Endodermal cell (in vitro differentiated cells): ENCODE measurements around the gene C15orf40. TPM values are rescaled to one million over a fixed set of nuclear protein-coding genes. Genes with fewer than 3 reads are reported as not detected.

ENCODE experiments used
- DNase-seq: peaks from one replicate; pipeline ENCODE4 v3.0.0-alpha.2; 2017
- H3K27ac ChIP-seq: 2 replicates; pipeline ENCODE4 v1.5.1; 2013; ENCODE audit warnings: mild to moderate bottlenecking, low read depth, low read length, moderate library complexity
- H3K27me3 ChIP-seq: 2 replicates; pipeline ENCODE4 v1.6.1; 2013; ENCODE audit warnings: mild to moderate bottlenecking, low read length, moderate library complexity; ENCODE audit not compliant: insufficient read depth, control insufficient read depth, poor library complexity, severe bottlenecking
- H3K36me3 ChIP-seq: 2 replicates; pipeline ENCODE4 v1.7.0; 2013; ENCODE audit warnings: mild to moderate bottlenecking, low read length, moderate library complexity; ENCODE audit not compliant: control insufficient read depth, insufficient read depth
- H3K4me1 ChIP-seq: one replicate; pipeline ENCODE4 v1.7.0; 2013; ENCODE audit warnings: low read length; ENCODE audit not compliant: control insufficient read depth, insufficient read depth
- H3K4me3 ChIP-seq: 2 replicates; pipeline ENCODE4 v1.5.1; 2013; ENCODE audit warnings: mild to moderate bottlenecking, low read length, moderate library complexity
- H3K9ac ChIP-seq: 2 replicates; pipeline ENCODE4 v1.6.1; 2013; ENCODE audit warnings: mild to moderate bottlenecking, low read length, moderate library complexity; ENCODE audit not compliant: poor library complexity, severe bottlenecking; ENCODE audit errors: extremely low read depth
- H3K9me3 ChIP-seq: 2 replicates; pipeline ENCODE4 v1.6.1; 2013; ENCODE audit warnings: mild to moderate bottlenecking, low read length, moderate library complexity; ENCODE audit not compliant: control insufficient read depth
- H3K27ac Mint-ChIP-seq: 2 replicates; pipeline ENCODE4 v1.8.0; 2020; ENCODE audit warnings: mixed read lengths
- H3K27me3 Mint-ChIP-seq: 2 replicates; pipeline ENCODE4 v1.8.0; 2021; ENCODE audit warnings: mild to moderate bottlenecking, mixed read lengths; ENCODE audit not compliant: insufficient read depth
- H3K36me3 Mint-ChIP-seq: 2 replicates; pipeline ENCODE4 v1.8.0; 2020; ENCODE audit warnings: low read depth, mixed read lengths
- H3K4me1 Mint-ChIP-seq: 2 replicates; pipeline ENCODE4 v1.8.0; 2020; ENCODE audit warnings: mixed read lengths
- H3K4me3 Mint-ChIP-seq: 2 replicates; pipeline ENCODE4 v1.8.0; 2020; ENCODE audit warnings: mild to moderate bottlenecking, moderate library complexity, mixed read lengths
- H3K9me3 Mint-ChIP-seq: 2 replicates; pipeline ENCODE4 v1.8.0; 2020; ENCODE audit warnings: mild to moderate bottlenecking, mixed read lengths
- whole genome bisulfite sequencing, 2 experiments: methylation state at CpG; one replicate each; pipeline versions ENCODE4 v1.1.5 to v1.1.7; 2013; ENCODE audit warnings: missing lambda C conversion rate in 2 of 2, mixed read lengths in 1 of 2; ENCODE audit not compliant: insufficient coverage in 1 of 2, insufficient read length in 1 of 2; 5-methylcytosine and 5-hydroxymethylcytosine counted together
- total RNA-seq, 2 donors: library from RNA; stranded (reverse); fragmentation: NEBNext Ultra II Directional in 1 of 2; extraction: Animal tissue kit (Norgen Biotek cat#: 25700) in 1 of 2; gene quantifications; 2 replicates in 1 of 2; 3 replicates in 1 of 2; pipeline ENCODE4 v1.2.1, GENCODE V29; 2021
- TF ChIP-seq, protein P1 (sequence below): fragments of 200-600 bp; sonication (generic); conservative IDR thresholded peaks from 2 replicates; pipeline ENCODE4 v1.5.0; 2021; ENCODE audit warnings: antibody characterized with exemption, mild to moderate bottlenecking

C15orf40 gene
- total RNA-seq, 2 donors from 2014 or later: 15.5 to 17.7 TPM

DNA sequence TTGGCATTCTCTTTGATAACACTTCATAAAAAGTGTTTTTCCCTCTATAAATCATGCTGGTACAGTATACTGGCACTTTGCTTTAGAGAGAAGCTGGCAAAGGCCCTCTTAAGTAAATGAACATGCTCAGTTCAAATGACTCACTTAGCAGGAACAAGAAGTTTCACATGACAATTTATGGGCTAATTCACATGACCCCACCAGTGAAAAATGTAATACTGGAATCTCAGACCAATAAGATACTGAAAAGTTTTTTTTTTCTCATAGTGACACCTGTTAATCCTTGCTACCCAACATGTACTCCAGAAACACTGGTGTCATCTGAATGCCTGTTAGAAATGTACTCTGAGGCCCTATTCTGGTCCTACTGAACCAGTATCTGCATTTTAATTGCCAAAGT is 41.7 kb upstream of the C15orf40 start:
- peaks cover 9% of the 10 kb centered on the region for H3K4me1 Mint-ChIP-seq
- no peaks in the 10 kb centered on the region for H3K27me3 Mint-ChIP-seq
- peaks cover 59% of the 10 kb centered on the region for H3K36me3 Mint-ChIP-seq
- H3K9me3 ChIP-seq: no peaks in the 10 kb centered on the region
- no peaks in the 10 kb centered on the region for H3K27me3 ChIP-seq
- peaks cover 5% of the 10 kb centered on the region for H3K4me1 ChIP-seq
- H3K4me3 Mint-ChIP-seq: no peak overlapping the region
- no peaks in the 10 kb centered on the region for H3K9me3 Mint-ChIP-seq
- H3K36me3 ChIP-seq: peaks cover 78% of the 10 kb centered on the region
- H3K4me3 ChIP-seq: no peak overlapping the region
- TF ChIP-seq, protein P1, sequence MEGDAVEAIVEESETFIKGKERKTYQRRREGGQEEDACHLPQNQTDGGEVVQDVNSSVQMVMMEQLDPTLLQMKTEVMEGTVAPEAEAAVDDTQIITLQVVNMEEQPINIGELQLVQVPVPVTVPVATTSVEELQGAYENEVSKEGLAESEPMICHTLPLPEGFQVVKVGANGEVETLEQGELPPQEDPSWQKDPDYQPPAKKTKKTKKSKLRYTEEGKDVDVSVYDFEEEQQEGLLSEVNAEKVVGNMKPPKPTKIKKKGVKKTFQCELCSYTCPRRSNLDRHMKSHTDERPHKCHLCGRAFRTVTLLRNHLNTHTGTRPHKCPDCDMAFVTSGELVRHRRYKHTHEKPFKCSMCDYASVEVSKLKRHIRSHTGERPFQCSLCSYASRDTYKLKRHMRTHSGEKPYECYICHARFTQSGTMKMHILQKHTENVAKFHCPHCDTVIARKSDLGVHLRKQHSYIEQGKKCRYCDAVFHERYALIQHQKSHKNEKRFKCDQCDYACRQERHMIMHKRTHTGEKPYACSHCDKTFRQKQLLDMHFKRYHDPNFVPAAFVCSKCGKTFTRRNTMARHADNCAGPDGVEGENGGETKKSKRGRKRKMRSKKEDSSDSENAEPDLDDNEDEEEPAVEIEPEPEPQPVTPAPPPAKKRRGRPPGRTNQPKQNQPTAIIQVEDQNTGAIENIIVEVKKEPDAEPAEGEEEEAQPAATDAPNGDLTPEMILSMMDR: no peak
- no peak overlapping the region for H3K27ac Mint-ChIP-seq
- no peak for DNase-seq
- H3K9ac ChIP-seq: no peak overlapping the region
- no peak overlapping the region for H3K27ac ChIP-seq

DNA sequence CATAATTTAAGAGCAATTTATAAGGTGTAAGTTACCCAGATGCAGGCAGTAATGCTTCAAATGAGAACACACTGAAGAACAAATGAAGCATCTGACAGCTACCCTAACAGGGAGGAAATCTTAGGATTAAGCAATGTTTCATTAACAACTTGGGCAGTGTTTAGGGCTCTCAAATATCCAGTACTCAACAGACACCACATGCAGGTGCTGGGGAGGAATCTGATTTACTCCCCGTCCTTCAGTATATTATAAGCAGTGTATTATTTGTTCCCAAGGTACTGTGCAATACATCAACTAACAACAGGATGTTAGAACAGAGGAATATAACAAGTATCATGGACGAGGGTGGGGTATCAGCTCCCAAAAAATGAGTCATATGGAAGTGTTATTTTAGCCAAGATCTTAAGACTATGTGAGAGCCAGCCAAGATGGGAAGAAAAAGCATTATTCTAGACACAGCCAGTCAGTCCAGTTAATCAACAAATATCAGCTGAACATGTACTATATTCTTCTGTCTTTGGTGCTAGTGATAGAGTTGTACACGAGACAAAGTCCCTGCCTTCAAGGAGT is 35.2 kb upstream of the C15orf40 start:
- no peaks in the 10 kb centered on the region for H3K4me1 ChIP-seq
- TF ChIP-seq, protein P1: no peak
- no peak overlapping the region for H3K4me3 Mint-ChIP-seq
- H3K4me3 ChIP-seq: no peak overlapping the region
- no peaks in the 10 kb centered on the region for H3K4me1 Mint-ChIP-seq
- no peaks in the 10 kb centered on the region for H3K27me3 ChIP-seq
- no peak overlapping the region for H3K27ac ChIP-seq
- H3K36me3 Mint-ChIP-seq: peaks cover 67% of the 10 kb centered on the region
- H3K9me3 Mint-ChIP-seq: no peaks in the 10 kb centered on the region
- peaks cover 83% of the 10 kb centered on the region for H3K36me3 ChIP-seq
- H3K27ac Mint-ChIP-seq: no peak overlapping the region
- no peaks in the 10 kb centered on the region for H3K27me3 Mint-ChIP-seq
- no peak overlapping the region for H3K9ac ChIP-seq
- no peaks in the 10 kb centered on the region for H3K9me3 ChIP-seq
- no peak for DNase-seq
- WGBS, 2 experiments: 97% methylated on average over 2 of the region's 3 CpGs; no CpG with 5 or more reads in 1 of the 2 experiments

DNA sequence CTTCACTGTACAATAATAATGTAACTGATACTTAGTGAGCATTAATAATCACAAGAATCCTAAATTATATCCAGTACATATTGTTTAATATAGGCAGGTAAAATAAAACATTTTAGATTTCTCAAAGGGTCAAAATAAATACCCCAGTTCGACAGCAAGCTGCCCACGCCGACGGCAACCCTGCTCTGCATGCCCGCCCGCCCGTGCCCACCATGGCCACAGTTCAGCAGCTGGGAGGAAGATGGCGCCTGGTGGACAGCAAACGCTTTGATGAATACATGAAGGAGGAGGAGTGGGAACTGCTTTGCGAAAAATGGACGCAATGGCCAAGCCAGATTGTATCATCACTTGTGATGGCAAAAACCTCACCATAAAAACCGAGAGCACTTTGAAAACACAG is 32.7 kb upstream of the C15orf40 start:
- Histone ChIP-seq H3K27ac (no peak overlapping the region), H3K27me3 (no peaks in the 10 kb centered on the region), H3K9ac (no peak overlapping the region), H3K4me3 (no peak overlapping the region), H3K4me1 (no peaks in the 10 kb centered on the region), H3K36me3 (peaks cover 88% of the 10 kb centered on the region), H3K9me3 (no peaks in the 10 kb centered on the region)
- no peaks in the 10 kb centered on the region for H3K4me1 Mint-ChIP-seq
- H3K27me3 Mint-ChIP-seq: no peaks in the 10 kb centered on the region
- H3K36me3 Mint-ChIP-seq: peaks cover 78% of the 10 kb centered on the region
- TF ChIP-seq, protein P1: no peak
- 95 to 99% methylated on average over 12 of the region's 12 CpGs for WGBS, 2 experiments
- H3K4me3 Mint-ChIP-seq: no peak overlapping the region
- no peak for DNase-seq
- H3K27ac Mint-ChIP-seq: no peak overlapping the region
- H3K9me3 Mint-ChIP-seq: no peaks in the 10 kb centered on the region
